ENCODE measurements around the gene SMARCC1.
"Not testable (repeated sequence)": the region's sequence is repeated elsewhere in the genome, so short reads cannot be mapped to it uniquely, and the experiment has no call there.

The SMARCC1 gene

DNA sequence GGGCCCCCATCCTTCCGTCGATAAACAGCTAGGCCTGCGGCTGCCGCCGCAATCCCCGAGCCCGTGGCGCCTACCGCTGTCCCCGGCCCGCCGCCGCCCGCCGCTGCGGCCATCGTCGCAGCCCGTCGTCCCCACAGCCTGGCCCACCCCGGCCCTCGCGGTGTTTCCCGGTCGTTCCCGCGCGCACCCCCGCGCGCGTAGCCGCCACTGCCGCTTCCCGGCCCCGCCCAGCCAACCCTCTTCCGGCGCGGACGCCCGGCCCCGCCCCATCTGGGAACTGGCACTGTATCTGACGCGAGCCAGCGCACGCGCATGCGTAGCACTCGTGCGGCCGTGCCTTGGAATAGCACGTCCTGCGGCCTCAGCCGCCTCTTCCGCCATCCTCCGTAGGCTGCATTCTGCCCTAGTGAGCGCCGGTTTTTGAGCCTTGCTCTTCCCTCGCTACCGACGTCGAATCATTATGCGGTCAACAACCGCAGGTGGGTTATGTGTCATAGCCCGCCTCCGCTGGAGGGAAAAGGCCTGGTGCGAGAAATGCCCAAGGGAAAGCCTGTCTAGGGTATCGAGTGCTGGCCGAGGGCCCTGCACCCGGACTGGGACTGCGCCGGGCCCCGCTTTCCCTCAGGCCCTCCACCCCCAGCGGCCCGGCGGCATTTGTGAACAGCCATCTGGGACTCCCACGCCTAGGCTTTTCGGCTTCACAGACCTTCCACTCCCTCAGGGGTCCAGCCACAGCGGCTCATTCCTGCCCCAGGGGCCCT, at the start of gene SMARCC1:
TSS of gene SMARCC1 (minus strand) at position 209 of the 761 bp plus-strand sequence. CDS start at position 113, 96 bp downstream.
- no peak for FAIRE-seq

DNA sequence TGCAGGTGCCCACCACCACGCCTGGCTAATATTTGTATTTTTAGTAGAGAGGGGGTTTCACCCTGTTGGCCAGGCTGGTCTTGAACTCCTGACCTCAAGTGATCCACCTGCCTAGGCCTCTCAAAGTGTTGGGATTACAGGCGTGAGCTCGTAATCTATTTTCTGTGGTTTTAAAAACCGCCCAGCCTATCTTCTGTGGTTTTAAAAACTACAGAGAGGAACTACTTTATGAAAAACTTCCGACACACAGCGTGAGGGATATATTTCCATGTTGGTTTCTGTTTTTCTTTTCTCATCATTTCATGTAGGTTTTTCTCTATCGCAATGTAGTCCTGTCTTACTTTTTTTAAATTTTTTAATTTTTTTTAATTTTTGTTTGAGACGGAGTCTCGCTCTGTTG, 47.8 kb upstream of the SMARCC1 start:
- FAIRE-seq: not testable (repeated sequence)

- no peak for FAIRE-seq
Observed at GRCh38 chr3:47825590-47825989, 43.9 kb upstream of the SMARCC1 start.

GRCh38 chr3:47824541-47825473, 43.1 kb upstream of the SMARCC1 start:
- no peak for FAIRE-seq

DNA sequence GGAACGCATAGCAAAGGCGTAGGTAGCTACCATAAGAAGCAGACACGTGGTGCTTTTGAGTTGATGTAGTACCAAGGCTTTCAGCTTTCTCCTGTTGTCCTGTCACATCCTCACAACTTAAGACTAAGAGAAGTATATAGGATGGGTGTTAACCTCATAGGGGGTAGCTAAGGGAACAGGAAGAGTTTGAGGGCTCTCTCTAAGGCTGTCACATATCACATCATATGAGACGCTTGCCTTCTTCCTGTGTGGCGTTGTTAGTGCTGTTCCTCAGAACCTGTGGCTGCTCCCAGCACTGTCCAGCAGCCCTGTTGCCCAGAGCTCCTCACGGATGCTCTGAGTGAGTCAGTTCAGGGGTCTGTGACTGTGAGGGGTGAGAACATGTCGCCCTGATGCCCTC, 35.9 kb upstream of the SMARCC1 start:
- FAIRE-seq: no peak

GRCh38 chr3:47813551-47814177, 32.0 kb upstream of the SMARCC1 start:
- FAIRE-seq: no peak

- no peak for FAIRE-seq
Observed at GRCh38 chr3:47804577-47804976, 22.9 kb upstream of the SMARCC1 start.

DNA sequence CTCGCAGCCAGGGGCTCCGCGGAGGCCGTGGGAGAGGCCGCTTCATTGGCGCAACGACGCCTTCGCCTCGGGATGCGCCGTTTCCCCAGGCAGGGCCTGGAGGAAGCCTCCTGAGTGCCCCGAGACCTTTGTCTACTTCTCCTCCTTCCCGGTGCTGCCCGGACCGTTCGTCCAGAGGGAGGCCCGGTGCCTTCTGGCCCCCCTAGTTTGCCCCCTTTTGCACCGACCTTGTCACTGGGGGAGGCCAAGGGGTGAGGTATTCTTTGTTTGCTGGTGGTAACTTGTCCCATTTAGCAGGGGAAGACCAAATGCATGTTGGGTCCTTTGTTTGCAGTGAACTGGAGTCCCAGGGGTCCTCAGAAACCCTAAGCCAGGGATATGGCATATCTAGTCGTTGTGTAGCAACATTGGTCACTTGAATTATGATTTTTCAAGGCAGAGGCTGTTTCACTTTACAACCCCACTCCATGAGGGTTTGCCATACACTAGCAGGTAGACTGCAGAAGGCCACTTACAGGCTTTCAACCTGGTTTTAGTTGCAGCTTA, 21.9 kb upstream of the SMARCC1 start:
- FAIRE-seq: no peak

GRCh38 chr3:47802734-47803479, 21.2 kb upstream of the SMARCC1 start, which contains the start of gene DHX30:
TSS of gene DHX30 (plus strand) at chr3:47803138. CDS start at chr3:47810684, 7,546 bp downstream.
- FAIRE-seq: no peak

GRCh38 chr3:47799733-47800132, 18.0 kb upstream of the SMARCC1 start:
- FAIRE-seq: no peak

DNA sequence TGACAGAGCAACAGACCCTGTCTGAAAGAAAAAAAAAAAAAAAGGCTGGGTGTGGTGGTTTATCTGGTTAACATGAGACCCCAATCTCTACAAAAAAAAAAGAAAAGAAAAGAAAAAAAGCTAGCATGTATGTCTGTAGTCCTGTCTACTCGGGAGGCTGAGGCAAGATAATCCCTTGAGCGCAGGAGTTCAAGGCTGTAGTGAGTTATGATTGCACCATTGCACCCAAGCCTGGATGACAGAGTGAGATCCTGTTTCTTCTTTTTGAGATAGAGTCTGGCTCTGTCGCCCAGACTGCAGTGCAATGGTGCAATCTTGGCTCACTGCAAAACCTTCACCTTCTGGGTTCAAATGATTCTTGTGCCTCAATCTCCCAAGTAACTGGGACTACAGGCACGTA, 12.9 kb upstream of the SMARCC1 start:
- no peak for FAIRE-seq

GRCh38 chr3:47792699-47793098, 11.0 kb upstream of the SMARCC1 start:
- no peak for FAIRE-seq

- no peak for FAIRE-seq
Observed at GRCh38 chr3:47791193-47791855, 9.6 kb upstream of the SMARCC1 start.

DNA sequence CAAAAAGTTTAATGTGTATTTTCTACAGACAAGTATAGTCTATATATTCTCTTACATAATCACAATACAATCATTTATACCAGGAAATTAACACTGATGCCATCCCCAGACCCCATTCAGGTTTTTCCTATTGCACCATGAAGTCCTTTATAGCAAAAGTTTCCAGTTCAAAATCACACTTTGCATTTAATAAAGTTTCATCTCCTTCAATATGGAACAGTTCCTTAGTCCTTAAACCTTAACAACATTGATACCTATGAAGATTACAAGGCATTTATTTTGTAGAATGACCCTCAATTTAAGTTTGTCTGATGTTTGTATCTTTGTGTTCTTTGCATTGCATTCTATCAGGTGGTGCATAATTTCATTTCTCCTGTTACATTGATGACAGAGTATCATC, 2.0 kb upstream of the SMARCC1 start:
- no peak for FAIRE-seq

- FAIRE-seq: no peak
Observed at GRCh38 chr3:47782446-47783308, 984 bp upstream of the SMARCC1 start.

DNA sequence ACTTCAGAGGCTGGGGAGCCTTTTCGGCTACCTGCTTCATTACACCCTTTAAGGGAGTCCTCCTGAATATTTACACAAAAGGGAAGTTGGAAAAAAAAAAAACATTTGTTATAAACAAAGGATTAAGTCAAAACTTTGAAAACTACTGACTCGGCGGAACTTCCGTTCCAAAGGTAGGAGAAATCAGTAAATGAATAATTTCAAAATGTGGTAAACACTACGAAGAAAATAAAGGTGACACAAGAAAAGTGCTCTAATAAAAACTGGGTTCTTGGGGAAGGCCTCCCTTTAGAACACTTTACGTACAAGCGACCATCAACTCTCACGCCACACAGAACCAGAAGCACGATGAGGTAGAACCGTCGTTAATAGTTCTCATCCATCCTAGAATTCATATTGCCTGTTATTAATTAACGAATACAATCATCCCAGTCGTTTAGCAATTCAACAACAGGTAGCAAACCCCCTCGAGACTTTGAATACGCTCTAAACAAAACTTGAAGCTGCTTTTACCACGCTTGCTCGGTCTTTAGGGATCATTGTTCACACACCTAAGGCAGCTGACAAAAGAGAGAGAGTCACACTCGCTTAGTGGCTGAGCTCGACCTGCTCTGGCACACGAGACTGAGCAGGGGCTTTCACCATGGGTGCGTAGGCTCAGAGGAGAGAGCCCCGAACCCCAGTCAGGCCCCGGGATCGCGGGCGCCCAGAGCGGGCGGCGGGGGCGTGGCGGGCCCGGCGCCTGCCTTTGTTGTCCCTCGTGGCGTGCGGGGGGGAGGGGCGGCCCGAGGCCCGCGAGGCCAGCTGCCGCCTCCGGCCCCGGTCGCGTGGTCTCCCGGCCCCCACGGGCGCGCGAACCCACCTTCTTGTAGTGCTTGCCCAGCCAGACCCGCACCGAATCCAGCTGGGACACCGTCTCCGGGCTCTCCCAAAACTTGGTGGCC, 680 bp downstream of the SMARCC1 start:
- no peak for FAIRE-seq

DNA sequence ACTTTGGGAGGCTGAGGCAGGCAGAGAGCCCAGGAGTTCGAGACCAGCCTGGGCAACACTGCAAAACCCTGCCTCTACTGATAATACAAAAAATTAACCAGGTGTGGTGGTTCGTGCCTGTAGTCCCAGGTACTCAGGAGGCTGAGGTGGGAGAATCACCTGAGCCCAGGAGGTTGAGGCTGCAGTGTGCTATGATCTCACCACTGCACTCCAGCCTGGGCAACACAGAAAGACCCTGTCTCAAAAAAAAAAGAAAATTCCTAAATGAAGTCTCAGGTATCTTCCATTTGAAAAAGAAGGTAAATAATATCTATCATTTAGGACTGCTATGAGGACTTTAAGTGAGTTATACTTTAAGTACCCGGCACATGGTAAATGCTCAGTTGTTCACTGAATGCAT, 2.9 kb downstream of the SMARCC1 start:
- FAIRE-seq: no peak

GRCh38 chr3:47772788-47773187, 8.9 kb downstream of the SMARCC1 start:
- no peak for FAIRE-seq

DNA sequence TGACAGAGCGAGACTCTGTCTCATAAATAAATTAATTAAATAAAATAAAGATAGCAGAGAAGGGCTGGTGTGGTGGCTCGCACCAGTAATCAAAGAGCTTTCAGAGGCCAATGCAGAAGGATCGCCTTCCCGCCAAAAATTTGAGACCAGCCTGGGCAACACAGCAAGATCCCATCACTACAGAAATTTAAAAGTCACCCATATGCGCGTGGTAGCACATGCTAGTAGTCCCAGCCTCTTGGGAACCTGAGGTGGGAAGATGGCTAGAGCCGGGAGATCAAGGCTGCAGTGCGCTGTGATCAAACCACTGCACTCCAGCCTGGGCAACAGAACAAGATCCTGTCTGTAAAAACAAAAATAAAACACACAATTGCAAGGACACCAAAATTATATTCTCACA, 9.6 kb downstream of the SMARCC1 start:
- FAIRE-seq: no peak

- FAIRE-seq: no peak
Observed at GRCh38 chr3:47766186-47766585, 15.5 kb downstream of the SMARCC1 start.
